HCT116 (cell line): ENCODE measurements around the gene SSH2. TPM values are rescaled to one million over a fixed set of nuclear protein-coding genes. Genes with fewer than 3 reads are reported as not detected.

Experiments used
- ATAC-seq: fragments of 200-7000 bp; cut with Tn5 transposase; 2 replicates; pipeline ENCODE4 v1.9.1; 2020; ENCODE audit warnings: mild to moderate bottlenecking, moderate library complexity
- BruUV-seq: library from RNA; stranded (reverse); fragments of 400-500 nt; replicated peaks from 2 replicates; lab custom pipeline; 2021; lab: Mats Ljungman, UMichigan
- CTCF ChIA-PET: fragments of 300-600 bp; sonication (Branson Sonifier 250); formaldehyde crosslinking; loops from one replicate; lab custom pipeline; 2021; ENCODE audit warnings: antibody characterized with exemption; lab: Charles Lee
- POLR2A ChIA-PET: fragments of 300-600, 350-600 bp; sonication (Branson Sonifier 250); formaldehyde crosslinking; loops from one replicate; lab custom pipeline; 2021; ENCODE audit warnings: antibody characterized with exemption; lab: Charles Lee
- RAD21 ChIA-PET, 2 experiments: fragments of 300-600 bp; sonication (Branson Sonifier 250); formaldehyde crosslinking; loops; one replicate each; lab custom pipeline; 2023; ENCODE audit warnings: low total read pairs in 2 of 2; ENCODE audit not compliant: uncharacterized antibody in 2 of 2, unreplicated experiment in 2 of 2, low non-redundant PET in 1 of 2; lab: Charles Lee
- DNase-seq: peaks from one replicate; pipeline ENCODE4 v3.0.0-alpha.2; 2010; ENCODE audit warnings: low read depth, low spot score
- H2AFZ ChIP-seq: fragments of 200-600 bp; shearing (Covaris generic), sonication (generic); 2 replicates; pipeline ENCODE4 v1.6.1; 2017; ENCODE audit warnings: low read depth, mixed run types, mixed read lengths, antibody characterized with exemption, low read length; ENCODE audit not compliant: poor library complexity, severe bottlenecking
- H3K27ac ChIP-seq: 2 replicates; pipeline ENCODE4 v1.5.1; 2012; ENCODE audit warnings: low read depth, low read length
- H3K27me3 ChIP-seq: fragments of 200-600 bp; sonication (generic); 2 replicates; pipeline ENCODE4 v1.6.1; 2016; ENCODE audit warnings: mixed run types, low read length, mixed read lengths; ENCODE audit not compliant: insufficient read depth
- H3K36me3 ChIP-seq, 2 experiments: fragments of 200-500 bp in 1 of 2; fragments of 200-600 bp in 1 of 2; sonication (Bioruptor generic) in 1 of 2; sonication (generic) in 1 of 2; 2 replicates each; pipeline versions ENCODE4 v1.5.1 to v1.6.1; 2014 to 2016; ENCODE audit warnings: low read length in 2 of 2, inconsistent platforms in 1 of 2, mixed read lengths in 1 of 2, mixed run types in 1 of 2; ENCODE audit not compliant: insufficient read depth in 2 of 2, control insufficient read depth in 1 of 2
- H3K4me1 ChIP-seq, 2 experiments: fragments of 200-600 bp in 1 of 2; sonication (generic) in 1 of 2; 2 replicates each; pipeline versions ENCODE4 v1.5.1 to v1.6.1; 2012 to 2017; ENCODE audit warnings: low read length in 2 of 2, inconsistent platforms in 1 of 2, mild to moderate bottlenecking in 1 of 2, mixed read lengths in 1 of 2, mixed run types in 1 of 2, moderate library complexity in 1 of 2; ENCODE audit not compliant: insufficient read depth in 2 of 2, control insufficient read depth in 1 of 2
- H3K4me2 ChIP-seq: fragments of 200-600 bp; sonication (generic); 2 replicates; pipeline ENCODE4 v1.6.1; 2017; ENCODE audit warnings: mixed run types, low read length, mixed read lengths
- H3K4me3 ChIP-seq, 2 experiments: fragments of 200-600 bp in 1 of 2; sonication (generic) in 1 of 2; replicated peaks in 1 of 2; 2 replicates each; pipeline ENCODE4 v1.5.1; 2011 to 2016; ENCODE audit warnings: low read length in 2 of 2, control low read depth in 1 of 2, low read depth in 1 of 2, mild to moderate bottlenecking in 1 of 2, mixed read lengths in 1 of 2, mixed run types in 1 of 2
- H3K79me2 ChIP-seq: fragments of 200-600 bp; sonication (generic); 2 replicates; pipeline ENCODE4 v1.6.1; 2017; ENCODE audit warnings: mild to moderate bottlenecking, mixed run types, low read length, moderate library complexity, mixed read lengths; ENCODE audit not compliant: insufficient read depth
- H3K9ac ChIP-seq: fragments of 200-600 bp; sonication (generic); 2 replicates; pipeline ENCODE4 v1.6.1; 2016; ENCODE audit warnings: low read length, mixed read lengths
- H3K9me2 ChIP-seq: fragments of 200-600 bp; sonication (generic), shearing (Covaris generic); 2 replicates; pipeline ENCODE4 v1.6.1; 2017; ENCODE audit warnings: mixed run types, mild to moderate bottlenecking, moderate library complexity; ENCODE audit not compliant: insufficient read depth
- H3K9me3 ChIP-seq, 2 experiments: fragments of 200-500 bp in 1 of 2; fragments of 200-600 bp in 1 of 2; sonication (Bioruptor generic) in 1 of 2; sonication (generic) in 1 of 2; 2 replicates each; pipeline ENCODE4 v1.6.1; 2014 to 2017; ENCODE audit warnings: low read length in 2 of 2, mixed read lengths in 2 of 2, inconsistent platforms in 1 of 2, low read depth in 1 of 2, mild to moderate bottlenecking in 1 of 2, mixed run types in 1 of 2, moderate library complexity in 1 of 2; ENCODE audit not compliant: control insufficient read depth in 1 of 2, insufficient read depth in 1 of 2
- H4K20me1 ChIP-seq: fragments of 200-600 bp; sonication (generic), shearing (Covaris generic); 2 replicates; pipeline ENCODE4 v1.6.1; 2017; ENCODE audit warnings: mixed run types, mild to moderate bottlenecking, moderate library complexity; ENCODE audit not compliant: insufficient read depth
- CBX3 ChIP-seq: IDR thresholded peaks from 2 replicates; pipeline ENCODE4 v1.6.1; 2012; ENCODE audit warnings: low read depth
- ELF1 ChIP-seq: IDR thresholded peaks from 2 replicates; pipeline ENCODE4 v1.6.1; 2012; ENCODE audit warnings: low read depth, borderline replicate concordance
- EZH2phosphoT487 ChIP-seq: fragments of 200-600 bp; IDR thresholded peaks from 2 replicates; pipeline ENCODE4 v1.6.1; 2018; ENCODE audit warnings: antibody characterized with exemption, borderline replicate concordance
- FOSL1 ChIP-seq: IDR thresholded peaks from 2 replicates; pipeline ENCODE4 v1.6.1; 2012; ENCODE audit warnings: low read depth
- JUND ChIP-seq: IDR thresholded peaks from 2 replicates; pipeline ENCODE4 v1.6.1; 2012
- MAX ChIP-seq: IDR thresholded peaks from 2 replicates; pipeline ENCODE4 v1.6.1; 2012
- POLR2A ChIP-seq: IDR thresholded peaks from 2 replicates; pipeline ENCODE4 v1.7.0; 2011; ENCODE audit warnings: borderline replicate concordance; ENCODE audit not compliant: insufficient read depth, insufficient read length; ENCODE audit errors: extremely low read depth
- POLR2AphosphoS5 ChIP-seq: IDR thresholded peaks from 2 replicates; pipeline ENCODE4 v1.6.1; 2011; ENCODE audit warnings: mild to moderate bottlenecking, low read depth, low read length, moderate library complexity
- RAD21 ChIP-seq: IDR thresholded peaks from 2 replicates; pipeline ENCODE4 v1.6.1; 2012; ENCODE audit warnings: low read depth, mild to moderate bottlenecking
- SIN3A ChIP-seq: IDR thresholded peaks from 2 replicates; pipeline ENCODE4 v1.6.1; 2012; ENCODE audit warnings: low read depth
- SP1 ChIP-seq: IDR thresholded peaks from 2 replicates; pipeline ENCODE4 v1.6.1; 2012; ENCODE audit warnings: low read depth
- YY1 ChIP-seq: IDR thresholded peaks from 2 replicates; pipeline ENCODE4 v1.6.1; 2011; ENCODE audit warnings: low read length, low read depth, moderate library complexity, mild to moderate bottlenecking; ENCODE audit not compliant: insufficient replicate concordance; ENCODE audit errors: extremely low read depth
- ZFX ChIP-seq: fragments of 450-650 bp; IDR thresholded peaks from 2 replicates; pipeline ENCODE4 v1.6.1; 2017
- intact Hi-C: fragments of 100-400 bp; cut with micrococcal nuclease; formaldehyde crosslinking; loops from 2 replicates; pipeline ENCODE4 v1.10.0; 2022
- total RNA-seq: library from RNA; stranded (reverse); gene quantifications from one replicate; pipeline ENCODE4 v1.2.1, GENCODE V29; 2021; ENCODE audit not compliant: unreplicated experiment
- TF ChIP-seq, protein P1 (sequence below): IDR thresholded peaks from 2 replicates; pipeline ENCODE4 v1.6.1; 2012

SSH2 gene
- total RNA-seq, 1 experiment from 2014 or later = 17.0 TPM

DNA sequence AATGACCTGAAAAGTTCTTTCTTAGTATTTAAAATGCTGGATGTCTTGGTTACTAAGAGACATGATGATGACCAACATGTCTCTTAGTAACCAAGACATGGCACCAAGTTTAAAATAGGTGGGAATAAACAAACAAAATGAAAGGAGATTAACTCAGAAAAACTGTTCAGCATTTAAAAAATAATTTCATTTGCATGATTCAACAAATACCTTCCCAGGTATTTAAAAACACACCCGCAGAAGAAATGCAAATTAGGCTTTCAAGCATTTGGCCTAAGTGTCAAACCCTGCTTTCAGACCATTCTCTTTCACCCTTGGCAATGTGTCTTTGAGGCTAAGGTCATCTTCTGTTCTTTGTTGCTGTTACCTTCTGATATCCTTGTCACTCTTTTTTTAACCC lies 215.9 kb downstream of the SSH2 start:
- no peak overlapping the region for H3K4me3 ChIP-seq
- DNase-seq = no peak
- H3K4me2 ChIP-seq = no peak overlapping the region
- no peaks in the 10 kb centered on the region for H4K20me1 ChIP-seq
- no peak for ATAC-seq
- BruUV-seq = no TSS peak
- H3K9ac ChIP-seq = no peak overlapping the region
- intact Hi-C loops = no loop called here
- ChIA-PET RAD21 (no interaction called here), POLR2A (no interaction called here), CTCF (no interaction called here)
- no peaks in the 10 kb centered on the region for H3K27me3 ChIP-seq
- peaks cover 5 to 26% of the 10 kb centered on the region in 2 experiments; a peak in 2 of 4 replicates for H3K4me1 ChIP-seq
- H3K27ac ChIP-seq = no peak overlapping the region
- no peaks in the 10 kb centered on the region for H3K79me2 ChIP-seq
- no peak overlapping the region for H2AFZ ChIP-seq
- no peaks in the 10 kb centered on the region for H3K36me3 ChIP-seq
- TF ChIP-seq POLR2A (no peak), ZFX (no peak)
- H3K9me3 ChIP-seq = no peaks in the 10 kb centered on the region
- H3K9me2 ChIP-seq = no peaks in the 10 kb centered on the region

GRCh38 chr17:29713626-29714025 lies 216.4 kb downstream of the SSH2 start:
- Histone ChIP-seq H3K9me3 (no peaks in the 10 kb centered on the region), H3K9me2 (no peaks in the 10 kb centered on the region), H2AFZ (no peak overlapping the region), H3K27ac (no peak overlapping the region), H3K36me3 (no peaks in the 10 kb centered on the region), H3K4me2 (no peak overlapping the region), H4K20me1 (no peaks in the 10 kb centered on the region), H3K4me3 (no peak overlapping the region), H3K9ac (no peak overlapping the region), H3K27me3 (no peaks in the 10 kb centered on the region), H3K4me1 (peaks cover 5 to 23% of the 10 kb centered on the region in 2 experiments; a peak in 2 of 4 replicates), H3K79me2 (no peaks in the 10 kb centered on the region)
- ATAC-seq = no peak
- intact Hi-C loops = no loop called here
- ChIA-PET RAD21 (no interaction called here), POLR2A (no interaction called here), CTCF (no interaction called here)
- BruUV-seq = no TSS peak
- no peak for TF ChIP-seq YY1
- TF ChIP-seq FOSL1 = no peak
- TF ChIP-seq POLR2AphosphoS5 = no peak
- no peak for TF ChIP-seq JUND
- TF ChIP-seq ELF1 = no peak
- no peak for TF ChIP-seq POLR2A
- TF ChIP-seq CBX3 = no peak
- TF ChIP-seq MAX = no peak
- TF ChIP-seq, protein P1, sequence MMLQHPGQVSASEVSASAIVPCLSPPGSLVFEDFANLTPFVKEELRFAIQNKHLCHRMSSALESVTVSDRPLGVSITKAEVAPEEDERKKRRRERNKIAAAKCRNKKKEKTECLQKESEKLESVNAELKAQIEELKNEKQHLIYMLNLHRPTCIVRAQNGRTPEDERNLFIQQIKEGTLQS = no peak
- TF ChIP-seq SIN3A = no peak
- no peak for TF ChIP-seq SP1
- TF ChIP-seq EZH2phosphoT487 = no peak
- TF ChIP-seq RAD21 = no peak
- no peak for DNase-seq
